HFF-Myc (cell line): ENCODE data around the gene FUNDC2.

ENCODE experiments used
- DNase-seq: peaks from one replicate; pipeline ENCODE4 v3.0.0-alpha.2; 2011; ENCODE audit warnings: low read depth; ENCODE audit errors: extremely low read depth
- H3K4me3 ChIP-seq: replicated peaks from 2 replicates; pipeline ENCODE4 v1.5.1; 2011; ENCODE audit warnings: low read depth, mild to moderate bottlenecking, control low read depth, low read length
- CTCF ChIP-seq: IDR thresholded peaks from 2 replicates; pipeline ENCODE4 v1.5.1; 2012; ENCODE audit warnings: mild to moderate bottlenecking, low read depth, low read length, control low read depth; ENCODE audit errors: missing control alignments

The FUNDC2 gene

DNA sequence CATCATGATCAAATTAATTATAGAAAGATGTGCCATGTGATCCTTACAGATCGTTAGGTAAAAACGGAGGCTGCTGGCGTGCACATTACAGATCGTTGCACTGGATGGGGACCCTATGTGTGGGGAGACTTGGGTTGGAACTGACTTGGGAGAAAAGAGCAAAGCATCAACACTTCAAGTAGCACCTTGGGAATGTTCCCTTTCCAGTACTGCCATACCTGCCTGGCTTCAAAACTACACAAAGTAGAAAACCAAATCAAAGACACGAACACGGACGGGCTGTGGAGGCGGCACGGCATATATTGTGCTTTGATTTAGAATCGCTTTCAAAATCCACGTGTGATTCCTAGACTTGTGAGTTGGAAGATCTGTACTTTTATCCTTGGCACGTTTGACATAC, 43.4 kb downstream of the FUNDC2 start:
- TF ChIP-seq CTCF, result no peak
- H3K4me3 ChIP-seq, result peak overlapping the region; percentile 60
- DNase-seq, result no peak

- peak overlapping the region; percentile 60 for H3K4me3 ChIP-seq
- DNase-seq, result no peak
- TF ChIP-seq CTCF, result no peak
These were observed 44.0 kb downstream of the FUNDC2 start for GRCh38 chrX:155070663-155070974.

- DNase-seq, result peak; percentile 22
- no peak for TF ChIP-seq CTCF
- H3K4me3 ChIP-seq, result peak within 1 kb of the TSS; percentile 75
These were observed 44.5 kb downstream of the FUNDC2 start, which contains the start of the genes BRCC3, CMC4 and MTCP1 for GRCh38 chrX:155070975-155071693. Gene BRCC3 (plus strand): TSS chrX:155071508. CDS start chrX:155071528, 20 bp downstream. Gene CMC4 (minus strand): TSS chrX:155071136. CDS start chrX:155064023, 7,113 bp downstream. Gene MTCP1 (minus strand): TSS chrX:155071136. CDS start chrX:155066010, 5,126 bp downstream.

DNA sequence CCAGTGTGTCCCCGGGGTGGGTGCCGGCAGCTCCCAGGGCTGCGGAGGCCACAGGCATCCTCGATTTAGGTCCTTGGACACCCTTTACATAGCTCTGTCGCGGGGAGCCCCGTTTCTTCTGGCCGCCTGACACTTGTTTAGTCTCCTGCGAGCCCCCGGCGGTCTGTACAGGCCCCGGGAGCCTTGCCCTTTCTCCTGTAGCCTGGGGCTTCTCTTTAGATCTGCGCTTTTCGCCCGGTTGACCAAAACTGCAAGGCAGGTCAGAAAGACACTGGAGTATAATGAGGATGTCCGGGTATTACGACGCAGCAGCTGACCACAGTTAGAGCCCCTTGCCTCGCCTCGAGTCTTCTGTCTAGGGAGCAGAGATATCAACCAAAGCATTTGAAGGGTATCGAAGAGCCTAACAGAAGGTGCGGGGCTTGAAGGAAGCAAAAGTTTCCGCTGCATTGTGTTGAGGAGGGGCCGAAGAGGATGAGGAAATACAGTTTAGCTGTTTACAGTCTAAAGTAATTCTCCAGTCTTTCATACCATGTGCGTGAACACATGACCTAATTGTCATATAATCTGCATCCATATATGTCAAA, 45.1 kb downstream of the FUNDC2 start:
- H3K4me3 ChIP-seq, result peak overlapping the region; percentile 75
- no peak for DNase-seq
- no peak for TF ChIP-seq CTCF

- no peak for DNase-seq
- H3K4me3 ChIP-seq, result no peak overlapping the region
- peak; percentile 29 for TF ChIP-seq CTCF
These were observed 59.7 kb downstream of the FUNDC2 start for GRCh38 chrX:155086202-155086840.

DNA sequence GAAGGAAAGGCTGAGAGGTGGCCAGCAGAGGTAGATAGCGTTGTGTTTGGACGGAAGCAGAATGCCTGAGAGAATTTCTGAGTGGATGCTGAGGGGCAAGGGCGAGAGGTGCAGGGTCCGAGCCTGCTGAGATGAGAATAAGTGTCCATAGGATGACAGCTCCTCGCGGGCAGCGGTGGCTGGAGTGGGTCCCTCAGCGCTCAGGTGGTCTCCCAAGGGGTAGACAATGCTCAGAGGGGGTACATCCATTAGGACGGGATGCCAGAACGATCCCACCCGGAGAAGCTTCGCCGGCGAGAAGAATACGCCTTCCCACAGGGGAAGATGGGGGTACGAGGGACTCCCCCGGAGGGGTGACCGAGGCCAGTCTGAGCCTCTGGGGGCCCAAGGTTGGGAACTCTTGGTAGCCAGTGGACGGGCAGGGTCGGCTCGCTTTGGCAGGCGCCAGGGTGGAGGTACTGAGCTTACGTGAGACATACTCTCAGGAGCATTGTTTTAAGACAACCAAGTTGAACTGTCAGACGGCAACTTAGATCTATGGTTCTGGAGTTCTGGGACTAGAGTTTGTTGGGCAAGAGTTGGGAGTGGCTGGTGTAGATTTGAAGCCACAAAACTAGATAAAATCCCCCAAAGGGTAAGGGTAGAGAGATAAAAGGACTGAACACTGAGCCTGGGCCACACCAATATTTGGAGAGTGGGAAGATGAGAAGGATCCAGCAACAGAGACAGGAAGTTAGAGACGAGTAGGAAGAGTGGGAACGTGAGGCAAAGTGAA, 60.5 kb downstream of the FUNDC2 start:
- no peak for DNase-seq
- H3K4me3 ChIP-seq, result no peak overlapping the region
- TF ChIP-seq CTCF, result no peak
